H9 (cell line): Measurements from ENCODE around the gene C10orf71. TPM values are rescaled to one million over a fixed set of nuclear protein-coding genes. Genes with fewer than 3 reads are reported as not detected.

Source experiments
- DNase-seq: peaks from one replicate; pipeline ENCODE4 v3.0.0-alpha.2; 2017
- H2AFZ ChIP-seq: one replicate; pipeline ENCODE4 v1.6.1; 2013; ENCODE audit warnings: mild to moderate bottlenecking, low read length, control low read depth, moderate library complexity
- H2AK5ac ChIP-seq: 2 replicates; pipeline ENCODE4 v1.6.1; 2013; ENCODE audit warnings: low read length, control low read depth, mixed read lengths; ENCODE audit not compliant: insufficient read length
- H2BK120ac ChIP-seq: one replicate; pipeline ENCODE4 v1.6.1; 2013; ENCODE audit warnings: low read depth, mild to moderate bottlenecking, low read length, control low read depth, inconsistent platforms; ENCODE audit not compliant: poor library complexity, severe bottlenecking
- H2BK12ac ChIP-seq: 2 replicates; pipeline ENCODE4 v1.6.1; 2013; ENCODE audit warnings: low read length, control low read depth, mixed read lengths, low read depth; ENCODE audit not compliant: insufficient read length
- H2BK15ac ChIP-seq: 2 replicates; pipeline ENCODE4 v1.6.1; 2013; ENCODE audit warnings: low read depth, low read length, control low read depth
- H2BK20ac ChIP-seq: one replicate; pipeline ENCODE4 v1.6.1; 2013; ENCODE audit warnings: low read depth, mild to moderate bottlenecking, low read length, control low read depth, inconsistent platforms; ENCODE audit not compliant: poor library complexity, severe bottlenecking
- H2BK5ac ChIP-seq: 2 replicates; pipeline ENCODE4 v1.6.1; 2013; ENCODE audit warnings: low read length, control low read depth, mixed read lengths; ENCODE audit not compliant: insufficient read length
- H3K14ac ChIP-seq: 2 replicates; pipeline ENCODE4 v1.6.1; 2013; ENCODE audit warnings: low read length, control low read depth; ENCODE audit not compliant: insufficient read depth
- H3K18ac ChIP-seq: 2 replicates; pipeline ENCODE4 v1.6.1; 2013; ENCODE audit warnings: low read depth, mild to moderate bottlenecking, mixed read lengths, low read length, control low read depth; ENCODE audit not compliant: insufficient read length
- H3K23ac ChIP-seq: 2 replicates; pipeline ENCODE4 v1.6.1; 2013; ENCODE audit warnings: low read length, control low read depth, mixed read lengths, low read depth; ENCODE audit not compliant: insufficient read length
- H3K23me2 ChIP-seq: 2 replicates; pipeline ENCODE4 v1.6.1; 2013; ENCODE audit warnings: low read depth, mild to moderate bottlenecking, mixed read lengths, low read length, control low read depth; ENCODE audit not compliant: insufficient read length, poor library complexity, severe bottlenecking
- H3K27ac ChIP-seq: 2 replicates; pipeline ENCODE4 v1.5.1; 2013; ENCODE audit warnings: low read length, control low read depth, mixed read lengths, low read depth; ENCODE audit not compliant: insufficient read length
- H3K27me3 ChIP-seq: 2 replicates; pipeline ENCODE4 v1.6.1; 2013; ENCODE audit warnings: low read length, control low read depth, inconsistent platforms; ENCODE audit not compliant: insufficient read depth
- H3K4ac ChIP-seq: 2 replicates; pipeline ENCODE4 v1.6.1; 2013; ENCODE audit warnings: low read depth, mild to moderate bottlenecking, control low read depth, inconsistent platforms, low read length, moderate library complexity
- H3K4me1 ChIP-seq: 2 replicates; pipeline ENCODE4 v1.6.1; 2013; ENCODE audit warnings: low read length, control low read depth, inconsistent platforms; ENCODE audit not compliant: insufficient read depth
- H3K4me2 ChIP-seq: 2 replicates; pipeline ENCODE4 v1.6.1; 2013; ENCODE audit warnings: low read length, control low read depth, mixed read lengths; ENCODE audit not compliant: insufficient read length, insufficient read depth
- H3K56ac ChIP-seq: 2 replicates; pipeline ENCODE4 v1.6.1; 2013; ENCODE audit warnings: low read depth, mild to moderate bottlenecking, mixed read lengths, low read length, control low read depth; ENCODE audit not compliant: insufficient read length
- H3K79me1 ChIP-seq: 2 replicates; pipeline ENCODE4 v1.6.1; 2013; ENCODE audit warnings: low read depth, mild to moderate bottlenecking, moderate library complexity, low read length, control low read depth, inconsistent platforms; ENCODE audit not compliant: insufficient read depth, poor library complexity, severe bottlenecking
- H3K79me2 ChIP-seq: 2 replicates; pipeline ENCODE4 v1.6.1; 2013; ENCODE audit warnings: low read length, control low read depth, inconsistent platforms; ENCODE audit not compliant: insufficient read depth
- H3K9ac ChIP-seq: 2 replicates; pipeline ENCODE4 v1.6.1; 2013; ENCODE audit warnings: low read length, control low read depth, mixed read lengths; ENCODE audit not compliant: insufficient read length; ENCODE audit errors: extremely low read depth
- H3K9me3 ChIP-seq: one replicate; pipeline ENCODE4 v1.6.1; 2013; ENCODE audit warnings: low read depth, low read length, inconsistent platforms; ENCODE audit not compliant: control insufficient read depth
- H3T11ph ChIP-seq: one replicate; pipeline ENCODE4 v1.6.1; 2013; ENCODE audit warnings: mild to moderate bottlenecking, low read length, control low read depth, inconsistent platforms
- H4K20me1 ChIP-seq: one replicate; pipeline ENCODE4 v1.6.1; 2013; ENCODE audit not compliant: control insufficient read depth, insufficient read length, insufficient read depth
- H4K5ac ChIP-seq: 2 replicates; pipeline ENCODE4 v1.6.1; 2013; ENCODE audit warnings: low read depth, mild to moderate bottlenecking, mixed read lengths, low read length, control low read depth; ENCODE audit not compliant: insufficient read length
- H4K8ac ChIP-seq: replicated peaks from 2 replicates; pipeline ENCODE4 v1.6.1; 2013; ENCODE audit warnings: low read length, control low read depth, mixed read lengths, low read depth; ENCODE audit not compliant: insufficient read length
- H4K91ac ChIP-seq: 2 replicates; pipeline ENCODE4 v1.6.1; 2013; ENCODE audit warnings: low read depth, mild to moderate bottlenecking, moderate library complexity, mixed read lengths, low read length, control low read depth; ENCODE audit not compliant: insufficient read length
- H3K27ac Mint-ChIP-seq, 3 experiments: 2 replicates in 2 of 3; 3 replicates in 1 of 3; pipeline ENCODE4 v1.8.0; 2020 to 2021; ENCODE audit warnings: mixed read lengths in 3 of 3, mild to moderate bottlenecking in 1 of 3, moderate library complexity in 1 of 3
- H3K27me3 Mint-ChIP-seq: 2 replicates; pipeline ENCODE4 v1.8.0; 2021; ENCODE audit warnings: low read depth, mild to moderate bottlenecking, moderate library complexity, mixed read lengths
- H3K36me3 Mint-ChIP-seq, 3 experiments: 2 replicates in 2 of 3; 3 replicates in 1 of 3; pipeline ENCODE4 v1.8.0; 2020 to 2021; ENCODE audit warnings: low read depth in 3 of 3, mixed read lengths in 3 of 3; ENCODE audit not compliant: insufficient read depth in 1 of 3
- H3K4me1 Mint-ChIP-seq, 2 experiments: 2 replicates each; pipeline ENCODE4 v1.8.0; 2020; ENCODE audit warnings: mixed read lengths in 2 of 2
- H3K4me3 Mint-ChIP-seq, 2 experiments: 2 replicates in 1 of 2; 3 replicates in 1 of 2; pipeline ENCODE4 v1.8.0; 2020 to 2021; ENCODE audit warnings: mild to moderate bottlenecking in 2 of 2, mixed read lengths in 2 of 2, moderate library complexity in 1 of 2
- H3K9me3 Mint-ChIP-seq, 2 experiments: 2 replicates in 1 of 2; 3 replicates in 1 of 2; pipeline ENCODE4 v1.8.0; 2020; ENCODE audit warnings: mild to moderate bottlenecking in 2 of 2, mixed read lengths in 2 of 2, moderate library complexity in 1 of 2
- WGBS: extraction: QIAGEN DNeasy Blood & Tissue Kit; methylation state at CpG from one replicate; pipeline ENCODE4 v1.1.7; 2013; ENCODE audit warnings: missing lambda C conversion rate, low lambda C conversion rate, mixed read lengths; ENCODE audit not compliant: insufficient read length; ENCODE audit errors: extremely low coverage; 5-methylcytosine and 5-hydroxymethylcytosine counted together
- total RNA-seq: library from RNA; stranded (reverse); gene quantifications from 2 replicates; pipeline ENCODE4 v1.2.1, GENCODE V29; 2021
- TF ChIP-seq, protein P1 (sequence below): fragments of 200-600 bp; sonication (generic); conservative IDR thresholded peaks from 3 replicates; pipeline ENCODE4 v1.8.0; 2021; ENCODE audit warnings: antibody characterized with exemption, mild to moderate bottlenecking

Gene C10orf71
- total RNA-seq, 1 experiment from 2014 or later: not detected

- Histone ChIP-seq H3K79me2 (no peaks in the 10 kb centered on the region), H3K4me1 (no peaks in the 10 kb centered on the region), H4K8ac (no peak overlapping the region), H3K56ac (no peak overlapping the region), H3K23ac (no peak overlapping the region), H2BK20ac (no peak overlapping the region), H2BK12ac (no peak overlapping the region), H3K9ac (no peak overlapping the region), H3K79me1 (no peaks in the 10 kb centered on the region), H3T11ph (no peak overlapping the region), H3K23me2 (no peaks in the 10 kb centered on the region), H2AFZ (no peak overlapping the region), H4K5ac (no peak overlapping the region), H4K91ac (no peak overlapping the region), H3K14ac (no peak overlapping the region), H2BK15ac (no peak overlapping the region), H2AK5ac (no peak overlapping the region), H3K4ac (no peak overlapping the region), H3K27ac (no peak overlapping the region), H3K27me3 (no peaks in the 10 kb centered on the region), H3K9me3 (no peaks in the 10 kb centered on the region), H3K4me2 (no peak overlapping the region), H3K18ac (no peak overlapping the region), H2BK5ac (no peak overlapping the region), H2BK120ac (no peak overlapping the region), H4K20me1 (no peaks in the 10 kb centered on the region)
- H3K9me3 Mint-ChIP-seq: no peaks in the 10 kb centered on the region; a peak in 1 of 5 replicates
- H3K36me3 Mint-ChIP-seq: no peaks in the 10 kb centered on the region
- WGBS: no CpG with 5 or more reads among the region's 7 CpGs
- no peak overlapping the region for H3K4me3 Mint-ChIP-seq
- no peak for DNase-seq
- TF ChIP-seq, protein P1, sequence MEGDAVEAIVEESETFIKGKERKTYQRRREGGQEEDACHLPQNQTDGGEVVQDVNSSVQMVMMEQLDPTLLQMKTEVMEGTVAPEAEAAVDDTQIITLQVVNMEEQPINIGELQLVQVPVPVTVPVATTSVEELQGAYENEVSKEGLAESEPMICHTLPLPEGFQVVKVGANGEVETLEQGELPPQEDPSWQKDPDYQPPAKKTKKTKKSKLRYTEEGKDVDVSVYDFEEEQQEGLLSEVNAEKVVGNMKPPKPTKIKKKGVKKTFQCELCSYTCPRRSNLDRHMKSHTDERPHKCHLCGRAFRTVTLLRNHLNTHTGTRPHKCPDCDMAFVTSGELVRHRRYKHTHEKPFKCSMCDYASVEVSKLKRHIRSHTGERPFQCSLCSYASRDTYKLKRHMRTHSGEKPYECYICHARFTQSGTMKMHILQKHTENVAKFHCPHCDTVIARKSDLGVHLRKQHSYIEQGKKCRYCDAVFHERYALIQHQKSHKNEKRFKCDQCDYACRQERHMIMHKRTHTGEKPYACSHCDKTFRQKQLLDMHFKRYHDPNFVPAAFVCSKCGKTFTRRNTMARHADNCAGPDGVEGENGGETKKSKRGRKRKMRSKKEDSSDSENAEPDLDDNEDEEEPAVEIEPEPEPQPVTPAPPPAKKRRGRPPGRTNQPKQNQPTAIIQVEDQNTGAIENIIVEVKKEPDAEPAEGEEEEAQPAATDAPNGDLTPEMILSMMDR: no peak
- peaks cover 4% of the 10 kb centered on the region for H3K27me3 Mint-ChIP-seq
- no peak overlapping the region; a peak in 1 of 7 replicates for H3K27ac Mint-ChIP-seq
- peaks cover 4 to 6% of the 10 kb centered on the region in 2 experiments for H3K4me1 Mint-ChIP-seq
Measured at GRCh38 chr10:49323171-49323895, 24.4 kb downstream of the C10orf71 start.
